DND-41 (cell line): ENCODE data around the gene FHAD1.

ENCODE experiments used
- ATAC-seq: fragments of 200-7000 bp; cut with Tn5 transposase; 3 replicates; pipeline ENCODE4 v1.9.1; 2021; ENCODE audit warnings: low read depth; ENCODE audit not compliant: insufficient read depth
- DNase-seq: peaks from one replicate; pipeline ENCODE4 v3.0.0-alpha.2; 2020
- H2AFZ ChIP-seq: 2 replicates; pipeline ENCODE4 v1.6.0; 2012; ENCODE audit warnings: low read depth, low read length
- H3K27ac ChIP-seq: 2 replicates; pipeline ENCODE4 v1.5.1; 2012; ENCODE audit warnings: low read length, inconsistent platforms
- H3K27me3 ChIP-seq: fragments of 200-600 bp; sonication (generic); 2 replicates; pipeline ENCODE4 v1.6.0; 2012; ENCODE audit warnings: low read length, mild to moderate bottlenecking, inconsistent platforms; ENCODE audit not compliant: insufficient read depth, poor library complexity
- H3K36me3 ChIP-seq: 2 replicates; pipeline ENCODE4 v1.5.1; 2012; ENCODE audit warnings: low read length, inconsistent platforms; ENCODE audit not compliant: insufficient read depth
- H3K4me1 ChIP-seq: 2 replicates; pipeline ENCODE4 v1.5.1; 2012; ENCODE audit warnings: mild to moderate bottlenecking, low read length; ENCODE audit not compliant: insufficient read depth
- H3K4me2 ChIP-seq: 2 replicates; pipeline ENCODE4 v1.6.0; 2012; ENCODE audit warnings: mild to moderate bottlenecking, moderate library complexity, low read length, inconsistent platforms; ENCODE audit not compliant: insufficient read depth
- H3K4me3 ChIP-seq, 2 experiments: fragments of 200-600 bp in 1 of 2; shearing (Covaris generic) in 1 of 2; 2 replicates each; pipeline ENCODE4 v1.5.1; 2012 to 2016; ENCODE audit warnings: inconsistent platforms in 2 of 2, low read length in 2 of 2, mild to moderate bottlenecking in 2 of 2, low read depth in 1 of 2, moderate library complexity in 1 of 2
- H3K79me2 ChIP-seq: 2 replicates; pipeline ENCODE4 v1.6.0; 2012; ENCODE audit warnings: low read length, inconsistent platforms; ENCODE audit not compliant: insufficient read depth
- H3K9ac ChIP-seq: 2 replicates; pipeline ENCODE4 v1.6.0; 2012; ENCODE audit warnings: low read depth, mild to moderate bottlenecking, inconsistent platforms, low read length, moderate library complexity
- H3K9me3 ChIP-seq: 2 replicates; pipeline ENCODE4 v1.5.1; 2012; ENCODE audit warnings: low read length, moderate library complexity, mild to moderate bottlenecking, inconsistent platforms; ENCODE audit not compliant: insufficient read depth, severe bottlenecking
- H4K20me1 ChIP-seq: 2 replicates; pipeline ENCODE4 v1.6.0; 2012; ENCODE audit warnings: low read length; ENCODE audit not compliant: insufficient read depth
- EZH2 ChIP-seq: IDR thresholded peaks from 3 replicates; pipeline ENCODE4 v1.6.1; 2012; ENCODE audit warnings: borderline replicate concordance, low read depth, mild to moderate bottlenecking, moderate library complexity, low read length, inconsistent platforms; ENCODE audit not compliant: severe bottlenecking
- TF ChIP-seq, protein P1 (sequence below): IDR thresholded peaks from 2 replicates; pipeline ENCODE4 v1.5.1; 2012; ENCODE audit warnings: borderline replicate concordance, low read length, moderate library complexity, mild to moderate bottlenecking; ENCODE audit not compliant: poor library complexity, severe bottlenecking; ENCODE audit errors: extremely low read depth

Gene FHAD1

DNA sequence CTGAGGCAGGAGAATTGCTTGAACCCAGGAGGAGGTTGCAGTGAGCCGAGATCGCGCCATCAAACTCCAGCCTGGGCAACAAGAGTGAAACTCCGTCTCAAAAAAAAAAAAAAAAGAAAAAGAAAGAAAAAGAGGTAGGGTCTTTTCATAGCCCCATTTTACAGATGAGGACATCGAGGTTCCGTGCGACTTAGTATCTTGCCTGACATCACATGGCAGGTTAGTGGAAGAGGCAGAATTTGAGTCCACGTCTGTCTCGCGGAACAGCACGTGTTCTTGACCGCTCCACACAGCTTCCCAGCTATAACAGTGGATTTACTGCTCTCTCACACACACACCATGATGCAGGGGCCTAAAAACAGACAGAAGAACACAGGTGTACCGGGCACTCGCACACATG, 192.3 kb downstream of the FHAD1 start:
- H3K9ac ChIP-seq, result no peak overlapping the region

DNA sequence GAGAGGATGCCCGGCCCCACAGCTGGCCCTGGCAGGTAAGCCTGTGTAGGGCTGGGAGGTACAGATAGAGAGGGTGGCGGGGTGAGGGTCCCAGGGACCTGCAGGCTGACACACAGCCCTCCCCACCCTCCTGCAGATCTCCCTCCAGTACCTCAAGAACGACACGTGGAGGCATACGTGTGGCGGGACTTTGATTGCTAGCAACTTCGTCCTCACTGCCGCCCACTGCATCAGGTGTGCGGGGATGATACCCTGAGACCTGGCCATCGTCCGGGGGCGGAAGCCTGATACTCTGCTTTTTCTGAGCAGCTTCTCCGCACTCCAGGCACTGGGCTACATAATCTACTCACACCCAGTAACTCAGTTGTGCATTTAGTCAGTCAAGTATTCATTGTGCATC, 193.3 kb downstream of the FHAD1 start:
- Histone ChIP-seq H3K9me3 (no peaks in the 10 kb centered on the region), H3K9ac (no peak overlapping the region), H3K4me2 (no peak overlapping the region), H3K4me1 (no peaks in the 10 kb centered on the region), H3K79me2 (no peaks in the 10 kb centered on the region), H3K36me3 (no peaks in the 10 kb centered on the region), H2AFZ (no peak overlapping the region), H3K27ac (no peak overlapping the region), H3K4me3 (no peak overlapping the region), H4K20me1 (0 out of 2 replicates have a peak, but pooled peaks cover 4% of the 10 kb centered on the region), H3K27me3 (no peaks in the 10 kb centered on the region)
- ATAC-seq, result no peak
- TF ChIP-seq, protein P1, sequence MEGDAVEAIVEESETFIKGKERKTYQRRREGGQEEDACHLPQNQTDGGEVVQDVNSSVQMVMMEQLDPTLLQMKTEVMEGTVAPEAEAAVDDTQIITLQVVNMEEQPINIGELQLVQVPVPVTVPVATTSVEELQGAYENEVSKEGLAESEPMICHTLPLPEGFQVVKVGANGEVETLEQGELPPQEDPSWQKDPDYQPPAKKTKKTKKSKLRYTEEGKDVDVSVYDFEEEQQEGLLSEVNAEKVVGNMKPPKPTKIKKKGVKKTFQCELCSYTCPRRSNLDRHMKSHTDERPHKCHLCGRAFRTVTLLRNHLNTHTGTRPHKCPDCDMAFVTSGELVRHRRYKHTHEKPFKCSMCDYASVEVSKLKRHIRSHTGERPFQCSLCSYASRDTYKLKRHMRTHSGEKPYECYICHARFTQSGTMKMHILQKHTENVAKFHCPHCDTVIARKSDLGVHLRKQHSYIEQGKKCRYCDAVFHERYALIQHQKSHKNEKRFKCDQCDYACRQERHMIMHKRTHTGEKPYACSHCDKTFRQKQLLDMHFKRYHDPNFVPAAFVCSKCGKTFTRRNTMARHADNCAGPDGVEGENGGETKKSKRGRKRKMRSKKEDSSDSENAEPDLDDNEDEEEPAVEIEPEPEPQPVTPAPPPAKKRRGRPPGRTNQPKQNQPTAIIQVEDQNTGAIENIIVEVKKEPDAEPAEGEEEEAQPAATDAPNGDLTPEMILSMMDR, result no peak
- TF ChIP-seq EZH2, result no peak
- DNase-seq, result no peak

More for the DNA sequence above, 192.3 kb downstream of the FHAD1 start:
- no peak overlapping the region for H2AFZ ChIP-seq
- no peak for ATAC-seq
- H3K9me3 ChIP-seq, result no peaks in the 10 kb centered on the region
- H3K27me3 ChIP-seq, result no peaks in the 10 kb centered on the region
- H3K36me3 ChIP-seq, result no peaks in the 10 kb centered on the region
- H3K4me3 ChIP-seq, result no peak overlapping the region
- no peak overlapping the region for H3K4me2 ChIP-seq
- H3K79me2 ChIP-seq, result no peaks in the 10 kb centered on the region
- H3K27ac ChIP-seq, result no peak overlapping the region
- 0 out of 2 replicates have a peak, but pooled peaks cover 1% of the 10 kb centered on the region for H4K20me1 ChIP-seq
- TF ChIP-seq EZH2, result no peak
- DNase-seq, result no peak
- H3K4me1 ChIP-seq, result no peaks in the 10 kb centered on the region

DNA sequence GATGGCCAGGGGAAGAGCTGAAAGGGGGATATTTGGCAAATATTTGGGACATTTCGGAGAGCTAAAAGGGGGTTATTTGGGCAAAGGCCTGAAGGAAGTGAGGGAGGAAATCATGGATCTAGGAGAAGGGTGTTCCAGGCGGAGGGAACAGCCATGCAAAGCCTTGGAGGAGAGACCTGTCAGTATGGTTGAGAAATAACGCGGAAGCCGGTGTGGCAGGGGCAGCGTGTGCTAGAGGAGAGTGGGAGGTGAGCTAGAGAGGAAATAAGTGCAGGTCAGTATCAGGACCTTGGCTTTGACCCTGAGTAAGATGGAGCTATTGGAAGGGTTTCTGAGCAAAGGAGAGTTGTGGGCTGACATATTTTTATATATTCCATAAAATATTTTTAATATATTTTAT, 194.2 kb downstream of the FHAD1 start:
- Histone ChIP-seq H3K36me3 (no peaks in the 10 kb centered on the region), H3K9ac (no peak overlapping the region), H2AFZ (no peak overlapping the region), H3K27me3 (no peaks in the 10 kb centered on the region), H3K79me2 (no peaks in the 10 kb centered on the region), H3K9me3 (no peaks in the 10 kb centered on the region), H3K27ac (no peak overlapping the region), H3K4me1 (no peaks in the 10 kb centered on the region), H4K20me1 (0 out of 2 replicates have a peak, but pooled peaks cover 4% of the 10 kb centered on the region), H3K4me3 (no peak overlapping the region), H3K4me2 (no peak overlapping the region)
- no peak for ATAC-seq
- no peak for DNase-seq
- TF ChIP-seq, protein P1, result no peak
- TF ChIP-seq EZH2, result no peak

DNA sequence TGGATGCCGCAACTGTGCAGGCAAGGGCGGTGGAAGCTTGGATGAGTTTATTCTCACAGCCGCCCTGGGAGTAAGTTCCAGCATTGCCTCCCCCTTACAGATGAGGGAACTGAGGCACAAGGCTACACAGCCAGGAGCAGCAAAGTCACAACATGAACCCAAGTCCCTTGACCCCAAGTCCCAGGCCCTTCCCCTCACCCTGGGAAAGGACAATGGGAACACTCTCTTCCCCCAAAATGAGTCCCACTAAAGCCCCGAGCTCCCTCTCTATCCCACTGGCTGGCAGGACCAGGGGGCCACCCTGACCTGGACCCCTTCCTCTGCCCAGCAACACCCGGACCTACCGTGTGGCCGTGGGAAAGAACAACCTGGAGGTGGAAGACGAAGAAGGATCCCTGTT, 195.1 kb downstream of the FHAD1 start:
- DNase-seq (no peak), ATAC-seq (no peak)
- Histone ChIP-seq H3K4me1 (no peaks in the 10 kb centered on the region), H3K4me2 (no peak overlapping the region), H3K9me3 (no peaks in the 10 kb centered on the region), H3K9ac (no peak overlapping the region), H3K27me3 (no peaks in the 10 kb centered on the region), H2AFZ (no peak overlapping the region), H3K36me3 (no peaks in the 10 kb centered on the region), H3K79me2 (no peaks in the 10 kb centered on the region), H4K20me1 (0 out of 2 replicates have a peak, but pooled peaks cover 4% of the 10 kb centered on the region), H3K4me3 (no peak overlapping the region), H3K27ac (no peak overlapping the region)
- no peak for TF ChIP-seq EZH2
- TF ChIP-seq, protein P1, result no peak
